K562 (cell line): ENCODE measurements around the gene SERHL2. TPM values are rescaled to one million over a fixed set of nuclear protein-coding genes. Genes with fewer than 3 reads are reported as not detected.

Experiments
- ATF1 ChIP-seq, 2 experiments: fragments of 450-650 bp in 1 of 2; IDR thresholded peaks; 2 replicates each; pipeline ENCODE4 v1.6.1; 2016; ENCODE audit warnings: missing compliant biosample characterization in 1 of 2, missing genetic modification characterization in 1 of 2
- CEBPZ ChIP-seq: fragments of 150-350 bp; IDR thresholded peaks from 2 replicates; pipeline ENCODE4 v1.6.1; 2014; ENCODE audit warnings: low read depth, mild to moderate bottlenecking, low read length, borderline replicate concordance
- EP300 ChIP-seq: IDR thresholded peaks from 2 replicates; pipeline ENCODE4 v1.6.1; 2012; ENCODE audit warnings: low read length, improper control_type of control experiment
- HOXB6 ChIP-seq: fragments of 250-450 bp; sonication (Bioruptor Pico); IDR thresholded peaks from 2 replicates; pipeline ENCODE4 v1.5.1; 2022; ENCODE audit warnings: mild to moderate bottlenecking, borderline replicate concordance
- ID3 ChIP-seq, 2 experiments: fragments of 250-450 bp in 1 of 2; fragments of 450-650 bp in 1 of 2; sonication (Bioruptor Pico) in 1 of 2; IDR thresholded peaks; 2 replicates each; pipeline versions ENCODE4 v1.6.1 to v1.8.0; 2016 to 2021; ENCODE audit warnings: mild to moderate bottlenecking in 2 of 2, moderate library complexity in 2 of 2, missing compliant biosample characterization in 1 of 2, missing genetic modification characterization in 1 of 2
- KLF1 ChIP-seq: fragments of 450-650 bp; IDR thresholded peaks from 2 replicates; pipeline ENCODE4 v1.6.1; 2016; ENCODE audit warnings: missing genetic modification characterization, missing compliant biosample characterization
- POLR2B ChIP-seq: fragments of 450-650 bp; IDR thresholded peaks from 2 replicates; pipeline ENCODE4 v1.6.1; 2018; ENCODE audit warnings: low read depth; ENCODE audit not compliant: partially characterized antibody
- RUNX1 ChIP-seq: sonication (generic); IDR thresholded peaks from 2 replicates; pipeline ENCODE4 v1.6.1; 2016; ENCODE audit warnings: antibody characterized with exemption, low read depth
- SMARCA4 ChIP-seq: fragments of 450-650 bp; IDR thresholded peaks from 2 replicates; pipeline ENCODE4 v1.6.1; 2016
- SMARCE1 ChIP-seq: fragments of 450-650 bp; IDR thresholded peaks from 2 replicates; pipeline ENCODE4 v1.7.1; 2016; ENCODE audit warnings: mild to moderate bottlenecking
- ZBTB8A ChIP-seq: fragments of 450-650 bp; IDR thresholded peaks from 2 replicates; pipeline ENCODE4 v1.6.1; 2018; ENCODE audit warnings: mild to moderate bottlenecking, moderate library complexity; ENCODE audit not compliant: partially characterized antibody
- ZNF146 ChIP-seq: IDR thresholded peaks from one replicate; pipeline ENCODE4 v1.6.1; 2018; ENCODE audit warnings: missing compliant biosample characterization; ENCODE audit not compliant: unreplicated experiment
- ZNF175 ChIP-seq: fragments of 200-800 bp; sonication (Bioruptor generic); IDR thresholded peaks from 2 replicates; pipeline ENCODE4 v1.6.1; 2016; ENCODE audit warnings: low read depth, mild to moderate bottlenecking, missing genetic modification characterization, missing compliant biosample characterization
- ZNF217 ChIP-seq: sonication (generic); formaldehyde crosslinking; IDR thresholded peaks from 2 replicates; pipeline ENCODE4 v1.8.0; 2022; ENCODE audit warnings: mild to moderate bottlenecking, missing genetic modification reagents
- ZNF717 ChIP-seq: fragments of 250-450 bp; sonication (Bioruptor Pico); IDR thresholded peaks from 2 replicates; pipeline ENCODE4 v1.5.0; 2021
- polyA plus RNA-seq, 8 experiments: library from polyadenylated mRNA; depleted of rRNA in 4 of 8; stranded (reverse) in 5 of 8; unstranded in 3 of 8; fragments of >200 nt; fragmentation: Nextera tagmentation in 2 of 8; fragmentation: Illumina TruSeq in 1 of 8; extraction: Ambion mirVana in 2 of 8; extraction: Trizol in 1 of 8; gene quantifications; 2 replicates each; pipeline versions ENCODE4 v1.2.1 to v1.2.3, GENCODE V29; 2011 to 2014; ENCODE audit warnings: inconsistent platforms in 1 of 8, missing spikeins in 1 of 8
- total RNA-seq, 7 experiments: library from RNA; depleted of rRNA in 6 of 7; stranded (reverse); fragments of >200 nt in 6 of 7; fragmentation: Illumina TruSeq in 2 of 7; extraction: Trizol in 2 of 7; gene quantifications; 2 replicates each; pipeline versions ENCODE4 v1.2.1 to v1.2.3, GENCODE V29; 2011 to 2021; ENCODE audit warnings: low replicate concordance in 1 of 7
- TF ChIP-seq, protein P1 (sequence below), 2 experiments: IDR thresholded peaks; 2 replicates each; pipeline ENCODE4 v1.6.1; 2011; ENCODE audit warnings: borderline replicate concordance in 1 of 2, control low read depth in 1 of 2, low read depth in 1 of 2, low read length in 1 of 2, mild to moderate bottlenecking in 1 of 2, mixed read lengths in 1 of 2, moderate library complexity in 1 of 2; ENCODE audit not compliant: insufficient read depth in 1 of 2, insufficient read length in 1 of 2, poor library complexity in 1 of 2, severe bottlenecking in 1 of 2; ENCODE audit errors: extremely low read depth in 1 of 2
- TF ChIP-seq, protein P2 (sequence below): fragments of 450-650 bp; formaldehyde crosslinking; conservative IDR thresholded peaks from 2 replicates; pipeline ENCODE4 v1.4.0; 2022; ENCODE audit warnings: mild to moderate bottlenecking, missing genetic modification characterization

The SERHL2 gene
- total and polyA plus RNA-seq, 9 of the 15 experiments (the other 6 are each of a cell fraction or from before 2014, with no cell fraction given), result 19.9 to 62.6 (median 25.2) TPM

DNA sequence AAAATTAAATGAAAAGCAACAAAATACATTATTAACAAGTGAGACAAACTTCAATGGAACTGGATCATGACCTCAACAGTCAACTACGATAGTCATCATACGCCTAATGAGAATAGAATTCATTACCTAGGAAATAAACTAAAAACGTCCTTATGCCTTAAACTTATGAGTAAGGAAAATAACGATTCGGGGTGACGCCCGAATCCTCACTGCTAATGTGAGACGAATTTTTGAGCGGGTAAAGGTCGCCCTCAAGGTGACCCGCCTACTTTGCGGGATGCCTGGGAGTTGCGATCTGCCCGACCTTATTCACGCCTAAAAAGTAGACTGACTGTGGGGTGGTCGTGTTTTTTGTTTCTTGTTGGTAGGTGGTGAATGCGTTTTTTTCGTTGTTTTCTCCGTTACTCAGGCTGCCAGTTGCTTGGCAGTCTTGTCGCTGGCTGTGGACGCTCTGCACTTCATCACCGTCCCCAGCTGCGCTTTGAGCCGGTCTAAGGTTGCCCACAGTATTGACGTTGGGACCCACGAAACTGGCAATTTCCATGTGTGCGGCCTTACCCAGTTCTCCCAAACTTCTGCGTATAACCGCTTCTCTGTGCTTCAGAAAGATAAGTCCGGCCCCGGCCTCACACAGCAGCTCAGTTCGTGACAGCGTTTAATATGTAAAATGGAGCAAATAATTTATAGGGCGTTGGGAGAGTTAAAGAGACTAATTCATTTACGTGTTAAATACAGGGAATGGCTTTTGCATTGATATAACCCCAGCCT lies 61.5 kb downstream of the SERHL2 start (continued):
- TF ChIP-seq CEBPZ (peak; percentile 49; the same call in 1 of the 2 replicates), ZNF146 (CRISPR knock-in tag) (peak; percentile 8), ZNF717 (CRISPR knock-in tag) (peak; percentile 97), ZNF175 (CRISPR knock-in tag) (peak; percentile 73; the same call in 1 of the 2 replicates), KLF1 (peak; percentile 25; the same call in 1 of the 2 replicates), ZNF217 (CRISPR knock-in tag) (0 out of 2 replicates have a peak, but pooled peaks have one; percentile 44), RUNX1 (peak; percentile 99), EP300 (peak; percentile 71; the same call in 1 of the 2 replicates), ZBTB8A (no peak), ATF1 (CRISPR knock-in tag; IDR thresholded peaks at IDR 0.05) (no peak), ATF1 (tag; IDR thresholded peaks at IDR 0.05) (peak; percentile 78; the same call in 1 of the 2 replicates), SMARCA4 (0 out of 2 replicates have a peak, but pooled peaks have one; percentile 18), POLR2B (peak; percentile 100), SMARCE1 (0 out of 2 replicates have a peak, but pooled peaks have one; percentile 17), HOXB6 (CRISPR knock-in tag) (peak; percentile 86), ID3 (CRISPR knock-in tag; IDR thresholded peaks at IDR 0.05) (no peak), ID3 (tag; IDR thresholded peaks at IDR 0.05) (peak; percentile 91)
- TF ChIP-seq, protein P1, sequence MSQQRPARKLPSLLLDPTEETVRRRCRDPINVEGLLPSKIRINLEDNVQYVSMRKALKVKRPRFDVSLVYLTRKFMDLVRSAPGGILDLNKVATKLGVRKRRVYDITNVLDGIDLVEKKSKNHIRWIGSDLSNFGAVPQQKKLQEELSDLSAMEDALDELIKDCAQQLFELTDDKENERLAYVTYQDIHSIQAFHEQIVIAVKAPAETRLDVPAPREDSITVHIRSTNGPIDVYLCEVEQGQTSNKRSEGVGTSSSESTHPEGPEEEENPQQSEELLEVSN (IDR thresholded peaks at IDR 0.05; ENCODE audit: borderline replicate concordance in 1 of 2, extremely low read depth in 1 of 2, insufficient read depth in 1 of 2, insufficient read length in 1 of 2, low read depth in 1 of 2, low read length in 1 of 2, poor library complexity in 1 of 2, severe bottlenecking in 1 of 2), result peak in 1 of 2 experiments; percentile 38
- TF ChIP-seq, protein P2, sequence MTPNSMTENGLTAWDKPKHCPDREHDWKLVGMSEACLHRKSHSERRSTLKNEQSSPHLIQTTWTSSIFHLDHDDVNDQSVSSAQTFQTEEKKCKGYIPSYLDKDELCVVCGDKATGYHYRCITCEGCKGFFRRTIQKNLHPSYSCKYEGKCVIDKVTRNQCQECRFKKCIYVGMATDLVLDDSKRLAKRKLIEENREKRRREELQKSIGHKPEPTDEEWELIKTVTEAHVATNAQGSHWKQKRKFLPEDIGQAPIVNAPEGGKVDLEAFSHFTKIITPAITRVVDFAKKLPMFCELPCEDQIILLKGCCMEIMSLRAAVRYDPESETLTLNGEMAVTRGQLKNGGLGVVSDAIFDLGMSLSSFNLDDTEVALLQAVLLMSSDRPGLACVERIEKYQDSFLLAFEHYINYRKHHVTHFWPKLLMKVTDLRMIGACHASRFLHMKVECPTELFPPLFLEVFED (CRISPR knock-in tag), result peak; percentile 100
